ENCODE data around the gene PARP2.
"Not testable (repeated sequence)": the region's sequence is repeated elsewhere in the genome, so short reads cannot be mapped to it uniquely, and the experiment has no call there.

The PARP2 gene

DNA sequence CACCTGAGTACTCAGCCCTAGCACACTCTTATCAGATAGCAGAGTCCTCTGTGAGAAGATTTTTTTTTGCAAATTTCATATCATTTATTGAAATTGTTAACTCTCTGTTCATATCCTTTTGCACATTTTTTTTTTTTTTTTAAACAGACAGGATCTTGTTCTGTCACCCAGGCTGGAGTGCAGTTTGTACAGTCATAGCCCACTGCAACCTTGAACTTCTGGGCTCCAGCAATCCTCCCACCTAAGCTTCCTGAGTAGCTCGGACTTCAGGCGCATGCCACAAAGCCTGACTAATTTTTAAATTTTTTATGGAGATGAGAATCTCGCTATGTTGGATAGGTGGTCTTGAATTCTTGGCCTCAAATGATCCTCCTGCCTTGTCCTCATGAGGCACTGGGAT lies 4.3 kb downstream of the PARP2 start:
- no peak for DNase-seq

DNA sequence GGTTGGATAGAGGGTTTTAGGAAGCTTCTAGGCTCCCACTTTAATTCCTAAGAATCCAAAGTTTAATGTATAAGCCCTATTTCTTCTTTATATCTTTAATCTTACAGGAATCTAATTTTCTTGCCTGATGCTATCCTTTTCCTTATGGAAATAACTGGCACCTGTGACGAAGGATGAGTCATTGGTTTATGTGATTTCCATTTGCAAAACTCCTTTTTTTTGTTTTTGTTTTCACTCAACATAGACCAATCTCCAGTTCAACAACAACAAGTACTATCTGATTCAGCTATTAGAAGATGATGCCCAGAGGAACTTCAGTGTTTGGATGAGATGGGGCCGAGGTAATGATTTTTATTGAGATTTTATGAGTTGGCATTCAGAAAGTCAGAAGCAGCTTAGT lies 6.8 kb downstream of the PARP2 start:
- no peak for DNase-seq

DNA sequence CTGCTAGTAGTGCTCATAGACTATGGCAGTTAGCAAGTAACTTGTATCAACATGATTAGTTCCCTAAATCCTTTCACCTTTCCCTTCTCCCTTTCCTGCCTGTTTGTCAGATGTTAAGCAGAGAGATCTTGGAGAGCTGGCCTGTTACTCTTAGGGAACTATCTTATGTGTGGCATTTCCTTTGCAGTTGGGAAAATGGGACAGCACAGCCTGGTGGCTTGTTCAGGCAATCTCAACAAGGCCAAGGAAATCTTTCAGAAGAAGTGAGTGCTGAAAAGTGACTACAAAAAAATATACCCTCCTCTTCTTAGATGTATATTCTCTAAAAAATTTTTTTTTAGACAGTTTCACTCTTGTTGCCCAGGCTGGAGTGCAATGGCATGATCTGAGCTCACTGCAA lies 7.4 kb downstream of the PARP2 start:
- no peak for DNase-seq

DNA sequence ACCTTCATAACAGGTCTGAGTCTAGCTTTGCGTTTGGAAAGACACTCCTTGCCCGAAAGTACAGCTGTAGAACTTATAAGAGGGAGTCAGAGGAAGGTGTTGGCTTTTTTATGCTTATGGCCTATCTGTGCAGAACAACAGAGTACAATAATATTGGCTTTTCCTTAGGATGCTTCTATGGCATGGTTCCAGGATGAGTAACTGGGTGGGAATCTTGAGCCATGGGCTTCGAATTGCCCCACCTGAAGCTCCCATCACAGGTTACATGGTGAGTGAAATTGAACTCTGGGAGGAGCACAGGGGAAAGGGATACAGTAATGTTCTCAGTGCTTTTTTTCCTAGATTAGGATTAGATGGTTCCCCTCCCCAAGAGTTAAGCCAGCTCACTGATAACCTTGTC lies 13.0 kb downstream of the PARP2 start:
- no peak for DNase-seq

DNA sequence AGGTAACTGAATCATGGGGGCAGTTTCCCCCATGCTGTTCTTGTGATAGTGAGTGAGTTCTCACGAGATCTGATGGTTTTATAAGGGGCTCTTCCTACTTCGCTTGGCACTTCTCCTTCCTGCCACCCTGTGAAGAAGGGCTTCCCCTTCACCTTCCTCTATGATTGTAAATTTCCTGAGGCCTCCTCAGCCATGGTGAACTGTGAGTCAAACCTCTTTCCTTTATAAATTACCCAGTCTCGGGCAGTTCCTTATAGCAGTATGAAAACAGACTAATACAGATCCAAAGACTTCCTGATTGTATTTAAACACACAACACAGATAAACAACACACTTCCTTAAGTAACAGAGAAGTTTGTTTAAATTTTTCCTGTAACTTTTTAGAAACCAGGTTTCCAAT lies 15.0 kb downstream of the PARP2 start:
- not testable (repeated sequence) for DNase-seq

DNA sequence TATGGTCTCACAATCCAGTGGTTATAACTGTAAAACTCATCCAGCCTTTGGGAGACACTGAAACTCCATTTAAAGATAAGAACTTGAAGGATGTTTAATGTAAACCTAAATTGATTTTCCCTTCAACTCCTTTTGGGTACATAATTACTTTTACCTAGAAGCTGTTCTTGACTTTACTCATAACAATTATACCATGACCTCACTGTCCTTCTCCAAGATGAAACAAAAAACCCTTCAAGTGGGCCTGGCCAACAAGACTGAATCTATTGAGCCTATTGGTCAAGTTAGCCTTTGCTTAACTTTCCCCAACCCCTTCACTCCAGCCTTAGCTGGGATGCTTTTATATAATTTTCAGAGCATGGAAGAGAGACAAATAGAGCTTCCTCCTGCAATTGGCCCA lies 22.5 kb downstream of the PARP2 start:
- no peak for DNase-seq

DNA sequence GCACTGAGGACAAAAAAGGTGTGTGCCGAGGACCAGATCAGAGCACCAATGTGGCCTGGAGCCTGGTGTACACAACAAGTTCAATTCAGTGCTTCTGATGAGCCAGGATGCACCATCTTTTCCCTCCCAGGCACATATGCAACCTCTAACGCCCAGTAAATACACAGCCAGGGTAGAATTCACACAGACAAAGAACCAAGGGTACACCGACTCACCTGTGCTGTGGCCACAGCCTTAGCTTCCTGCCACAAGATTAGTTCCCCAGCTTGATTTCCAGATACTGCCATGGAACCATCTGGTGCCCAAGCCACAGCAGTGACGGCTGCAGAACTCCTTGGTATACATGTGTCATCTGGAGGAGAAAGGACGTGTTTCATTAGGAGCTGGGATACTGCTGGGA lies 29.4 kb downstream of the PARP2 start:
- no peak for DNase-seq

DNA sequence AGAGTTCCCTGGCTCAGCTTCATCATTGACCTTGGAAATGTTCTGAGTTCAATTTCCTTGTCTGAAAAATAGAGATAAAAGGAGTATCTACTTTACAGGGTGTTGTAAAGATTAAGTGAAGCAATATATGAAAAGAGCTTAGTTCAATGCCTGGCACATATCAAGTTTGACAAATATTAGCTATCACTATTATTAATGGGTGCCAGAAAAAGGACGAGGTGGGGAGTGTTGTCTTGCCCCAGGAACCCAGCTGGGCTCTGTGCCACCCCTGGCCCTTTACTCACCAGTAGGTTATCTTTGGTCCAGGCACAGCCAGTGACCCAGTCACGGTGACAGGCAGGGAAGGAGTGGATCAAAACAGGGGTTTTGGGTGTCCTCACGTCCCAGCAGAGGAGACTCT lies 32.0 kb downstream of the PARP2 start:
- no peak for DNase-seq

DNA sequence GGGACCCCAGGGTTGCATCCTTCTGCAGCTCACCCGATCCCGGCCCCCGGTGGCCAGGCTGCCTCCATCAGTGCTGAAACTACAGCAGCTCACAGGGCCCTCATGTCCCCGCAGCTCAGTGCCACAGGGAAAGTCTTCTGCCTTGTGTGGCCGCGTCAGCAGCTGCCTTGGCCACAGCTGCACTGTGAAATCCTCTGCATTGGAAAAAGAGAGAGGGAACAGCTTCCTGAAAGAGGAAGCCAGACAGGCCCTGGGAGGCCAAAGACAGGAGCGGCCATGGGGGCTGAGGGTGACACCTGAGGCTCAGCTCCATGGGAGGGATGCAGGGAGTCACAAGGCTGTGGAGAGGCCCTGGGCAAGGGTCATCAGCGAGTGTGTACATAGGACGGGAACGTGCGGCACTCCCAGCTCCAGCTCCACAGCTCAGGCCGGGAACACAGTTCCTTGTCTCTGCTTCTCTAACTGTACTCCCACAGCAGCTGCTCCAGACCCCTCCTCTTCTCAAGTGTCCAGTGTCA lies 32.7 kb downstream of the PARP2 start:
- DNase-seq = no peak

DNA sequence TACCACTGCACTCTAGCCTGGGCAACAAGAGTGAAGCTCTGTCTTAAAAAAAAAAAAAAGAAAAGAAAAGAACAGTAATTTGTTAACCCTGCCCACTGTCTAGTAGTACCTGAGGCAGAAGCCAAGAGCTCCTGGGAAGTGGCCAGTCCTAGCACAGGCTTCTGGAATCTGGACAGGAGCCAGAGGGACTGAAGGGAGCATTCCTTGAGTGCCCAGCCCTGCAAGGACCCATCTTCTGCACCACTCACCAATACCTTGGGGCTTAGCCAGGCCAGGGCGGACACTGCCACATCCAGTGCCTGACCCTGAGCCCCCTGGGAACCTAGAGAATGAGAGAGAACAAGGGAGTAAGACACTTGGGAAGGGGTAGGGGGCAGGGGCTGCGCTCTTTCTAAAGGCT lies 33.7 kb downstream of the PARP2 start:
- no peak for DNase-seq

DNA sequence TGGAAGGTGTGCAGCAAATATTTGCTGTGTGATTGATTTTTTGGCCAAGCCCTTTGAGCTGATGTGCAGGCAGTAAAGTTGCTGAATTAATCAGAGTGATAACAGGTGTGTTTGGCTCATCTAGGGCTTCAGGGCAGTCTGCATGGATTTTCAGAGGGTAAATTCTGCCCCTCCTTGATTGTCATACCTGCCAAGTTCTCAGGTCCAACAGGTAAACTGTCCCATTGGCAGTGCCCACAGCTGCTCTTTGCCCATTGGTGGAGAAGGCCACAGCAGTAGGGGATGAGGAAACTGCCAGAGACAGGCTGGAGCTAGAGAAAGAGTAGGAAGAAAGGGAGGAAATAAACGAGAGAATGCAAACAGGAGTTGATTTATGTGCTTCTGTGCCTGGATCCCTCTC lies 36.3 kb downstream of the PARP2 start:
- DNase-seq = no peak

DNA sequence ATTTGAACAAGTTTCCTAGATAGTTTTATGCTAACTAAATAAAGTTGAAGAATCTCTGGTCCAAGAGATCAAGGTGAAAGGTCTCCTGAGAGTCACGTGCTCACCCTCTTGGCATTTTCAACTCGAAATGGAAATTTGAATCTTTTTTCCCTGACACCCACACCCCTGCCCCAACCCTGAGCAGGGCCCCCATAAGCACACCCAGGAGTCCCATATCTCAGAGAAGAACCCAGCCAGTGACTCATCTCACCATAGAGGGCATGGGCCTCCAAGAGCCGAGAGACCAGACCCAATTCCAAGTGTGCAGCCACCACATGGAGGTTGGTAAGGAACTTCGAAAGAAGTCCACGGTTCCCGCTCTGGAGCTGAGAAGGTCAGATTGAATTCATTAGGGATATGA lies 37.2 kb downstream of the PARP2 start:
- DNase-seq = no peak

DNA sequence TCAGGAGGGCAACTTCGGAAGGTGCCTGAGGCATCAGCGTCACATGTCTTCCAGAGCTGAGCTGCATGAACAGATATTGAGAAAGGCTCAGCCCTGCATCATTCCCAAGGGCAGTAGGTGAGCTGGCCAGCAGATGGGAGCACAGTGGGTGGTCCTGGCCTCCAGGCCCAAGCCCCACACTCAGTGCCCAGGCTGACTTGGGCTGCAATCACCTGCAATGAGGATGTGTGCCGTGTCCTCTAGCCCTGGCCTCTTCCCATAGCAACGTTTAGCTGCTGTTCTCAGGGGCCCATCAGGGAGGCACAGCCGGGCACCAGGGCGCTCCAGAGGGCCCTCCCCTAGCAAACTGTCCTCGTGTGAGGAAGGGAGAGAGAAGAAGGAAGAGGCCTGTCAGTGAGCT lies 37.9 kb downstream of the PARP2 start:
- DNase-seq = no peak

DNA sequence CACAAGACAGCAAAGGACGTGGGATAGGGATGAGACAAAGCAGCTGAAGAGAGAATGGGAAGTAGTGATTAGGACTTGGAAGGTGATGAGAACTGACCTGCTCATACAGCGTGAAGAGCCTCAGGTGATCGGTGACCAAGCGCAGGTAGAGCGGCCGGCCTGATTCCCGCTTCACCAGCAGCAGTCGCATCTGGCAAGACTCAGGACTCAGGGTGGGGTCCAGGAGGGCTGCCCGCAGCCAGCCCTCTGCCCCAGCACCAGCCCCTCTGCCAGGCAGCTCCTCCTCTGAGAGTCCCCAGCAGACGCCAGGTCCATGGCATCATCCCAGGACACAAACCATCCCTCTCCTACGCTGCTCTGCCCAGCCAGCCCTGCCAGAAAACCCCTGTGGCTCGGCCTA lies 39.1 kb downstream of the PARP2 start:
- DNase-seq = no peak

DNA sequence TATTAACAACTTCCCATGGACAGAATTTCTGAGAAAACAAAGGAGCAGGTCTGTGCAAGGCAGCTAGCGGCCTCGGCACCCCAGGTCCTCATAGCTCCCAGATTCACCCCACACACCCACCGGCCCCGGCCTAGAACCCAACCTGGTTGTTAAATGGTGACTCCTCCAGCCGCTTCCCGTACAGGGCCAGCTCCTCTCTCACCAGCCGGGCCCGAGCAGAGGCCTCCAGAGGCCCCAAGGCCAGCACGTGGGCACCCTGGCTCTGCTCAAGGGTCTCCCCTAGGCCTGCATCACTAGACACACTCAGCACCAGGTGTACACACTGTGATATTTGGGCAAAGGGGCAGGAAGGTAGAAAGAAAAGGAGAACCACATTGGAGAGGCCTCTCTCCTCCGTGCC lies 39.6 kb downstream of the PARP2 start:
- DNase-seq = no peak

DNA sequence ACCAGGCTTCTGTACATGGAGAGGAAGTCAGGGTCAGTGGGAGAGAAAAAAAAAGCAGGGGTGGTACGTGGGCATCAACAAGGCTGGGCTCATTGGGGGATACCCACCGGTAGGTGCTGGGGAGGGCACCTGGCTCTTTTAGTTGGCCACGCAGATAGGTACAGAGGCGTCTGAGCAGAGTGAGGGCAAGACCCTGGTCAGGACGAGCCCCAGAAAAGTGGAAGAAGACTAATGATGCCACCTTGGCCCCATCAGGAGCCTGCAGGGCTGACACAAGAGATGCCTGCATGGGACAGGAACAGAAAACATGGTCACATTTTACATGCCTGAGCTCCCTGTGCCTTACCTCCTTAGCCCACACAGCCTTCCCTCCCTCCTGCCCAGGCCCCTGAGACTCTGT lies 40.2 kb downstream of the PARP2 start:
- DNase-seq = no peak

DNA sequence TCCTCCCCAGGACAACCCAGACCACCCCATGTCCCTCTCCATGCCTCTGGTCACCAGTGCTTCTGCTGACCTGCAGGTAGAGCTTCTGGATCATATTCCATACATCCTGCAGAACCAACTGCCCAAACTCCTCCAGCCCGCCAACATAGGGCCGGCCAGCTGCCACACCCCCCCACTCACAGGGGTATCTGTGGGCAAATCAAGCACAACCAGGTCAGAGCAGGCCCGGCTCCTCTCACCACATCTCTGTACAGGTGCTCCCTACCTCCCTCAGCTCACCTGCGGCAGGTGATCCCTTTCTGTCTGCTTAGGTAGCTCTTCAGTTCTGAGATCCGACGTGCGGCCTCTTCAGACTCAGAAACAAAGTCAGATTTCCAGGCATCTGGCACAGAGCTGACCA lies 40.9 kb downstream of the PARP2 start:
- DNase-seq = no peak

DNA sequence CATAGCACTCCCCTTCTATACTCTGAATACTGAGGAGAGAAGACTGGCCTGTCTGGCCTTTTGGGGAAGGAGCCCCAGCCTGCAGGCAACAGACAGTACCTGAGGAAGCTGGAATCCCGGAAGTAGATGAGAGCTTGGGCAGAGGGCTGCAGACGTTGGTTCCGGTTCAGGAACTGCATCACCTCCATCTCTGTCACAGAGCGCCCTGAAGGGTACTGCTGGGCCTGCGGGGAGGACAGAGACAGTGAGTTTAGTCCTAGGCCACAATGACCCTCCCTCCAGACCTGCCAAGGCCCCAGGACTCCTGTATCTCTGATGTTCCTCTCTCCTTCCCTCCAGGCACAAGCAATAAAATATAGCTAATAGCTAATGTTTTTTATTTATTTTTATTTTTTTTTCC lies 41.5 kb downstream of the PARP2 start:
- no peak for DNase-seq

DNA sequence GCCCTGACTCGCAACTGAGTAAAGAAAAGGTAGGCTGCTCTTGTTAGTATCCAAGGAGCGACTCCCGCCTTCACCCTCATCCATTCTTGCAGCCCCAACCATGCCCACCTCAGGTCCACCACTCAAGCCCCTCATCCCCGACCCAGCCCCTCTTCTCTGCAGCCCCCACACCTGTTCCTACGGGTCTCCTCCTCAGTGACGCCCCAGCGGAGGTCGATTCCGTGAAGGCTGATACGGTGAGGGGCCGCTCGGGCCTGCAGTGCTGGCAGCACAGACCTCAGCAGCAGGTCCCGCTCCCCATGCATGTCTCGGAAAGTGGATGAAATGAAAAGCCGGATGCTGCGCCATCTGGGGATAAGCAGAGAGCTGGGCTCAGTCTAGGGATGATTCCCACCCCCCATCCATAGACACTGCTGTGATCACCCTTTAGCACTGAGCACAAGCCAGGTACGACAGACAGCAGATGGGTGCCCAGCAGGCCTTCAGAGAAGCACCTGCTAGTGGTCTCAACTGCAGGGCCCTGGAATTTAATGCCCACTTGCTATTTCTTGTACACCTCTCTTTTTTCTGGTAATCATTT lies 42.9 kb downstream of the PARP2 start:
- DNase-seq = no peak

DNA sequence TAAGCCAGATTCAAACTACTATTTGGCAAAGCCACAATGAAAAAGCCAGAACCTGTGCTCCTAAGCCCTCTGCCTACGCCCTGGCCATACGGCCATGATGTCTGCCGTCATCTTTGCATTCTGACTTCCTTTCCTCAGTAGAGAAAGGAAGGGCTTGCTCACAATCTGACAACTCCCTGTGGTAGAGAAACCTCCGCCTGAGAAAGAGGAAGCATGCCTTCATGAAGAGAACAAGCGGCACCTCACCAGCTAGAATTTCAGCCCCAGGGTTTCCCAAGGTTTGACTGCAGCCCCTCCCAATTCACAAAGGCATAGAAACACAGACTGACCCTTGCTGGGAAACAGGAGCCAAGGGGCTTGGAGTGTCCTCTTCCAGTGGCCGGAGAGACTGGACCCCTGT lies 44.1 kb downstream of the PARP2 start:
- DNase-seq = no peak

DNA sequence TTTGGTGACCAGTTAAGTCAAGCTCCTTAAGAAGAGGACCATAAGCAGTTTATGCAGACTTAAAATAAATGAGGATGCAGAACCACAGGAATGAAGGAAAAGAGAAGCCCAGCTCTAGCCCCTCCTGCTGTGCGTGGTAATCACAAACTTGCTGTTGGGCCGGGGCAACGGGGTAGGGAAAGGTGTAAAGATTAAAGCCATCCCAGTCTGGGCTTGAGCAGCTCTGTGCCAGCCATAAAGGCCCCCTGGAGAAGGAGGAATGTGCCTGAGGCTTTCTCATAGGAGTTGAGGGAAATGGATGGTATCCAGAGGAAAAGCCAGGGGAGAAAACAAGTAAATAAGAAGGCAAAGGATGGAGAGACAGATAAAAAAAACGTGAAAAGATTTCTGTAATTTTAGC lies 44.7 kb downstream of the PARP2 start:
- no peak for DNase-seq

DNA sequence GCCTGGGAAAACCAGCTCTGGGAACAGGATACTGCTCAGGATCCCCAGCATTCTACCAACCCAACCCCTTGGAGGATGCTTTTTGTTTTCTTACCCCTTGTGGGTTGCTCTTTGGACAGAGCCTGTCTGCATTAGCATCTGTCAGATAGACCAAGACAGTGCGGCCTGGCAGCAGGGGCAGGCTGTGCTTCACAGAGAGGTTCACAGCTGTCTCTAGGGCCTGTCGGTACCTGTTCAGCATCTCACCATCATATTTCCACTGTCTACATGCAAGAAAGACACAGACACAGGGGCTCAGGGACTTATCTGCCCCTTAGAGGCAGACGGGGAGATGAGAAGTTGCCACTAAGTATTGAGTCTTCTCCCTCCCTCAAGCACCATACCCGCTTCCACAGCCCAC lies 48.1 kb downstream of the PARP2 start:
- DNase-seq = no peak

DNA sequence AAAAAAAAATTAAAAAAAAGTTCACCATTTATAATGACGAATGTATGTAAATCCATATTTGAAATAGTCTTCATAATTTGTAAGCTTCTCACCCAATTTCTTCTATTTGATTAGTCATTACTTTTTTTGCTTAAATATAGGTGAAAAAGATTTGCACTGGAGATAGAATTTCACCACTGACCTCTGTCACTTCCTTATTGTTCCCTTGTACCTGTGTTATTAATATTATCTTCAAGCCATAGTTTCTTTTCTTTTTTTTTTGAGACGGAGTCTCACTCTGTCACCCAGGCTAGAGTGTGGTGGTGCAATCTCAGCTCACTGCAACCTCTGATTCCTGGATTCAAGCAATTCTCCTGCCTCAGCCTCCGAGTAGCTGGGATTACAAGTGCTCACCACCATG lies 54.1 kb downstream of the PARP2 start:
- DNase-seq = no peak

DNA sequence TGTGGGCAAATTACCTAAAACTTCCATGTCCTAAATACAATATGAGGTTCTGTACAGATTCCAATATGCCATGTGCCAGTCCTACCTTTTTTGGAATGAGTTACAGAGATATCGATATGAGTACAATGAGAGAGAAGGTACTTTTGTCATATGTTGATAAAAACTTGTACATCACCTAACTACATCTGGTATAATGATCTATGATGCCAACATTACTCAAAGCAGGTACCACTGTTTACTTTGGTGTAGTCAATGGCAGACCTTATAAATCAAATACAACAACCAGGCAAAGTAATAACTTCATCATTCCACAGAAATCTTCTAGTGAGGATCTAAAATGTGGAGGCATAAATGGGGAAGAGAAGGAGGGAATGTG lies 57.1 kb downstream of the PARP2 start:
- no peak for DNase-seq

DNA sequence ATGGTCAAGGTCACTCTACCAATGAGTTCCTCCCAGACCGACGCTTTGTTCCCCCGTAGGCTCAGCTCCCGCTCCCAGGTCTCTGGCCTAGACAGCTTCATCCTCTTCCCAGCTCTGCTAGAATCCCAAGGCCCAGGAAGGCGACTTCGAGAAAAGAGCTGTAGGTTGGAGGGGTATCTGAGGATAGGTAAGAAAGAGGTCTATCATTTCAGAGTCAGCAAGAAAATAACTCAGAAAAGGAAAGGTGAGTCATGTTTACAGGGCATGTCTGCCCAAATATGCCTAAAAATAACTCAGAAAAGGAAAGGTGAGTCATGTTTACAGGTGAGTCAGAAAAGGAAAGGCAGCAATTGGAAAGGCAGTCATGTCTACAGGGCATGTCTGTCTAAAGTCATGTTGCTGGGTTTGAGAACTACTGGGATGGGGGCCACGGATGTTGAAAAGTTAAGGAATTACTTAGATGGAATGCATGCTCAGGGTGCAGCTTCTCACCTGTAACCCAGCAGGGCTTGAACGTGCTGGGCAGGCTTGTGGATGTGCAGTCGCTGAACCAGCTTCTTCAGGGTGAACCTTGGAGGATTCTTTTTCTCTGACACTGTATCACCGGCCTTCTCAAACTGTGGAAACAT lies 57.6 kb downstream of the PARP2 start:
- DNase-seq = no peak

Data from NCI-H1092 treated with DMSO at 0.1 percent for 48 hours (cell line).